AG20443 (cell line): ENCODE data around the gene XPO6.
"Not testable (repeated sequence)": the region's sequence is repeated elsewhere in the genome, so short reads cannot be mapped to it uniquely, and the experiment has no call there.

Source experiments
- DNase-seq: peaks from one replicate; pipeline ENCODE4 v3.0.0; 2012; ENCODE audit warnings: low spot score, mixed read lengths

XPO6 gene

DNA sequence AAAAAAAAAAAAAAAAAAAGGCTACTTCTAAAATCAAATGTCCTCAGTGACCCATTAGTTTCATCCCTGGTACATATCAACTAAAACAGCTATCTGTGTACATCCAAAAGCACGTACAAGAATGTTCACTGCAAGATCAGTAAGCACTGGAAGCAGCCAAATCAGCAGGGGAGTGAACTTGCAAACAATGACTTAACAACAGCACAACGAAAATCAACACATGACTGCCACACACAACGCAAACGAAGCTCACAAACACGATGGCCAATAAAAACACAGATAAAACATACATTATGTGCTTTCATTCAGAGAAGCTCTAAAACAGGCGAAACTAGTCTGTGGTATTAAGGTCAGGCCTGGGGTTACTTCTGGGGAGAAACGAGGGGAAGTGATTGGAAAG lies 60.6 kb downstream of the XPO6 start:
- DNase-seq, result no peak

DNA sequence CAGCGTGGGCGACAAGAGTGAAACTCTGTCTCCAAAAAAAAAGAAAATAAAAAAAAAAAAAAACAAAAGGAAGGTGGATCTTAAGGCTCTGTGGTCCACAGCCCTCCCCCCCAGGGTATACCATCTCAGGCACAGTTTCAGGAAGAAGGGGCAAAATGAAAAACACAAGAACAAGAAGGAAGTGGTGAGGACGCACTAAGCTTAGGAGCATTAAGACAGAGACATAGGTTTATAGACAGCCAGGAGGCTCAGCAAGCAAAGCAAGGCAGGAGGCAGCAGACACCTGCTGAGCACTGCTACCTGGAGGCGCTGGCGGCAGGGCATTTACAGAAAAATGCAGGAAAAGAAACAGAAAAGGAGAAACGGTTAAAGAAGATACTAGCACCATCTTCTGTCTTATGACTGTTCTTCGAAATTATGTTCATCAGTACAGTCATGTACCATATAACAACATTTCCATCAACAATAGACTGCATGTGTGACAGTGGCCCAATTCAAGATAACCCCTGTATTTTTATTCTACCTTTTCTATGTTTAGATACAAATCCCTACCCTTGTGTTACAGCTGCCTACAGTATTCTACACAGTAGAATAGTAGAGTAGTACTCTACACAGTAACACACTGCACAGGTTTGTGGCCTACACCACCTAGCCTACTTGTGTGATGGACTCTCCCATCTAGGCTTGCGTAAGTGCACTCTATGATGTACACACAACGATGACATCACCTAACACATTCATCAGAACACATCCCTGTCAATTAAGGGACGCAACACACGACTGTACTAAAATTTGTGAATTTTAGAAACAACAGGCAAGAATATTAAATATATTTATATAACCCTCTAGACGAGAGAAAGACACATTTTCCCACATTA lies 62.5 kb downstream of the XPO6 start:
- no peak for DNase-seq

DNA sequence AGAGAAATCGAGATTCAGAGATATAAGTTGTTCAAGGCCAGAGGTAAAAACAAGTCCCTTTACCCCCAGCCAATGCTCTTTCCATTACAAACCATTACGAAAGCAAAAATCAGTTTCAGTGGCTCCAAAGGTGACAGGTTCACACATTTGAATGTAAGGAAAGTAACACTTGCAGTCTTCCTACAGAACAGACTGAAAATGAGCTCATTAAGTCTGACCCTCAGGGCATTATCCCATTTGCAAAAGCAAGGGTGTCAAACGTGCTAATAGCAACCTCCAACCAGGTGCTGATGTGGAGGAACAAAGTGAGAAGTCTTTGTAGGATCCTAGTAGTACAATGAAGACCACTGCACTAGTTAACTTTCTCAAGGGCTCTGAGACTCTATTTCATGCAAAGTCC lies 65.2 kb downstream of the XPO6 start:
- no peak for DNase-seq

DNA sequence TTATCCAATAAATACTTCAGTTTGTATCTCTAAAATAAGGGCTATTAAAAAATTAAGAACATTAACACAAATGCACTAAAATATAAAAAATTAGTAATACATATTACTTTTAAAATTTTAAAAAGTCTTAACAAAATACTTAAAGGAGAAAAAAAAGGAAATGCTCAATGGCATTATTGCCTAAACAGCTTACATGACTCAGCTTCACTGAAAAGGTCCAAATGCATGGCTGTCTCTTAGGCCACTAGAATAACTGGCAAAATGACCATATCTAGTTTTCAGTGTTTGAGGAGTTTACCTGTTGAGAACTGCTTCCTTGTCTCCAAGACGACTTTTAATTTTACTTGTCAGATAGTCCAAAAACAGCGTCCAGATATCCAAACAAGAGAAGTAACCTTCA lies 66.0 kb downstream of the XPO6 start:
- no peak for DNase-seq

DNA sequence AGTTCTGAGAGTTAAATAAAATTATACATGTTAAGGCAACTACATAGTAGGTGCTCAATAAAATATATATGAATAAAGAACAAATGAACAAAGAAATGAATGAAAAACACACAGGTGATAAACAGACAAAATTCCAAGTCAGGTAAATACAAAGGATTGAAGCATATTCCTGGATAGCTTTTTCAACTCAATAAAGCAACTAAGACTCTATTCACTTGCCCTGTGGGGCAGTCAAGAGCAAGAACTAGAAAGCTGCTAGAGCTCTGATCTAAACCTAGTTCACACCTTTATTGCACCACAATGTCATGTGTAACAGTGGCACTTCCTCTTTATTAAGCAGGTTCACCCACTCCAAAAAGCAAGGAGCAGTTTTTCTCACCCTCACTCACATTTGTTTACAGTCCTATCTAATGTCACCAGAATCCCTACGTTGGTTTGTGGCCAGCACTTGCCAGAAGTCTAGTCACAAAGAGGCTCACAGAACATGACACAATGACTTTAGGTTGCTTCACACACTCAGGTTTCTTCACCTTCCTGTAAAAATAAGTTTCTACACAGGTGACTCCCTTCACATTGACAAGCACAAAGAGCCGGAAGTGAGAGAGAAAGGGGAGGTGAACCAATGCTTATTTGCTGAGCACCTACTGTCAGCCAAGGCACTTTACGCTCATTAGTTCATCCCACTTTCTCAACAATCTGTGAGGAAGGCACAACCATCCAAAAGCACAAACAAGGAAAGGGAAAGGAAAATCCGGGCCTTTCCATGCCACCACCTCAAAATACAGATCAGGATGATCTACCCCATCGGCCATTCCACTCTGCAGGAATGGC lies 70.8 kb downstream of the XPO6 start:
- no peak for DNase-seq

DNA sequence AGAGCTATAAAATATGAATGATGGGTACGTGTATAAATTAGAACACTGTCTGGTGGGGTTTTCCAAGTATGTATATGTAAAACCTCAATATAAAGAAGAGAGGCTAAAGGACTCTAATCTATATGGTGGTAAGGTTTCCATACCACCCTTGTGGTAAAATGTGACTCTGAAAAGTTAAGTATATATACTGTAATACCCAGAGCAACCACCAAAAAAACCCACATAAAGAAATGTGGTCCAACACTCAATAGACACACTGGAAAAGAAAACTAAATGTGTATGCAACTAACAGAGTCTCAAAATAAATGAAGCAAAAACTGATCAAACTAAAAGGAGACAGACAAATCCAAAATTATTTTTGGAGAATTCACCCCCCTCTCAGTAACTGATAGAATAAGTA lies 72.2 kb downstream of the XPO6 start:
- no peak for DNase-seq

DNA sequence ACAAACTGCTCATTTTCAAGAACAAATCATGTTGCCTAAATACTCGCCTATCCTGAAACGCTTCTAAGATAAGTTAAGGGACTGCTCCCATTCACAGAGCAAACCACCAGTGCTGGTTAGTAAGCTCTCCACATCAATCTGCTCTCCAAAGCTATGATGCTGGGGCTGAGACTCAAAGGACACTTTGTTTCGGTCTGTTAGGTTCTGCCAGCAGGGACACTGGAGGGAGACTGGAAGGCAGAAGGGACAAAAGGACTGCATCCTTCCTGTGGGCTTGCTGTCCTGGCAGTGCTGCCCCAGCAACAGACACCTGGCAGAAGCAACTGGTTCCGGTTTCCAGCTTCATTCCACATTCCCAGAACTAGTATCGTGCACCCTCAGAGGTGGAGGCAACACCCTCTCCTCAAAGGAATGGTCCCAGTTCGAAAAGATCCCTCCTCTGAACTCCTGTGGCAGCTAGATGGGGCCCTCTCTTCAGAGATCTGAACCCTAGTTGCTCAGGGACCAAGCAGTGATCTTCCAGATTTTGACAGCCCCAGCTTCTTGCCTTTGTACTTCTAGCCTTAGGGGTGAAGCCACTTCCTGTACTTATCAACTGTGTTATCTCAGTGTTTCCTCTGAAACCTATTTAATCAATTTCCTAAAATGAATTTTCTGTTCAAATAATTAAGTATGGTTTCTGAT lies 74.9 kb downstream of the XPO6 start:
- DNase-seq, result no peak

DNA sequence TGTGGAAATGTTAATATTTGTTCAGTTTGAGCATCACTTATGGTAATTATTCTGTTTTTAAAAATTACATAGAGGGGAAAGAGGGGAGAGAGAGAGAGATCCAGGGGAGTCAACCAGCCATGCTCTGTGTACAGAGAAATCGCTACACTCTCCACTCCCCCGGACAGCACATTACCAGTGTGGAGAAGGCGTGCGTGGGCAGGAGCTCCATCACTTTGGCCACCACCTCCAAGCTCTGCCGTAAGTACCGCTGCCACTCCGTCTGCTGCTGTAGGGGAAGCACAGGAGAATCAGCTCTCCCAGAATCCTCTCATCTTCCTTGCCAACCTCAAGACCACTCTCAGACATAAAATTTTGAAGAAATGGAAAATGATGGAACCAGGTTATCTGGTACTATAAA lies 78.1 kb downstream of the XPO6 start:
- no peak for DNase-seq

DNA sequence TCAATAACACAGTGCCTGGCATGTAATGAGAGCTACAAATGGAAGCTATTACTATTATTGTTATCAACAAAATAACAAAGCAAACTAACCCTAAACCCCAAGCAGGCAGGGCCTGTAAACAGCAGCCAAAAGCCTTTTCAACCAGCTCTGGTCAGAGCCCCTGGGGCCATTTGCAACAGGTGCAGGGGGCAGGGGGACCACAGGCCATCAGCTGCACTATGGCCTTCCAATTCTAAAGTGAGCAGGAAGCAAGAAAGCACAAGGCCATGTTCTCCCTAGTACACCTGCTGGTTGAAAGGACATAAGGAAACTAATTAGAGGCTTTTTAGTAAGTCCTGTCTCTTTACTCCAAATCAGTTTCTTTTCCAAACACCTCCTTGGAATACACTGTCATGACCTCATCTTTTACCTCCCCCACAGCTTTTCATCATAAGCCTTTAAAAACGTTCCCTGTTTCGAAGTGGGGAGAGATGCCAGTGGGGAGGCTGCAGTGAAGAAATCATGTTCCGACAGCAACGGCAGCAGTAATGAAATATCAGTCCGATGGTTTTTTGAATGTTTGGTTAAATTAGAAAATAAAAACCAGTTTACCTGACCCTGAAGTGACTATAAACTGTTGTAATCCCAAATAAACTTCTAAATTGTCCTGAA lies 79.9 kb downstream of the XPO6 start:
- DNase-seq, result no peak

DNA sequence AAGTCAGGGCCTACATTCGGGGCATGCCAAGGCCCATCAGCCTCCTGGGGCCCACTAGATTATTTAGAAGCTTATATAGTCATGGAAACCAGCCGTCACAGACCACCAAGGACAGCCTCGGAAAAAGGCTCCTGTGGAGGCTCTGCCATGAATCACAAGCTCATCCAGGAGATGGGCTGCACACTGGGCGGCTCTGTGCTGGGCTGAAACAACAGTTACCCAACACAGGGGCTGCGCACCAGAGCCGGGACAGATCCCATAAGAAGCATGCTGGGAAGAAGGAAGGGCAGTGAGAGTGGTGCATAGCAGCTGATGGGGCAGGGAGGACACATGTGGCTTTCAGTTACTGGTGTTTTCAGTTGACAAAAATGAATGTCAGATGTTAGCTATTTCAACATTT lies 80.6 kb downstream of the XPO6 start:
- DNase-seq, result peak; percentile 63

DNA sequence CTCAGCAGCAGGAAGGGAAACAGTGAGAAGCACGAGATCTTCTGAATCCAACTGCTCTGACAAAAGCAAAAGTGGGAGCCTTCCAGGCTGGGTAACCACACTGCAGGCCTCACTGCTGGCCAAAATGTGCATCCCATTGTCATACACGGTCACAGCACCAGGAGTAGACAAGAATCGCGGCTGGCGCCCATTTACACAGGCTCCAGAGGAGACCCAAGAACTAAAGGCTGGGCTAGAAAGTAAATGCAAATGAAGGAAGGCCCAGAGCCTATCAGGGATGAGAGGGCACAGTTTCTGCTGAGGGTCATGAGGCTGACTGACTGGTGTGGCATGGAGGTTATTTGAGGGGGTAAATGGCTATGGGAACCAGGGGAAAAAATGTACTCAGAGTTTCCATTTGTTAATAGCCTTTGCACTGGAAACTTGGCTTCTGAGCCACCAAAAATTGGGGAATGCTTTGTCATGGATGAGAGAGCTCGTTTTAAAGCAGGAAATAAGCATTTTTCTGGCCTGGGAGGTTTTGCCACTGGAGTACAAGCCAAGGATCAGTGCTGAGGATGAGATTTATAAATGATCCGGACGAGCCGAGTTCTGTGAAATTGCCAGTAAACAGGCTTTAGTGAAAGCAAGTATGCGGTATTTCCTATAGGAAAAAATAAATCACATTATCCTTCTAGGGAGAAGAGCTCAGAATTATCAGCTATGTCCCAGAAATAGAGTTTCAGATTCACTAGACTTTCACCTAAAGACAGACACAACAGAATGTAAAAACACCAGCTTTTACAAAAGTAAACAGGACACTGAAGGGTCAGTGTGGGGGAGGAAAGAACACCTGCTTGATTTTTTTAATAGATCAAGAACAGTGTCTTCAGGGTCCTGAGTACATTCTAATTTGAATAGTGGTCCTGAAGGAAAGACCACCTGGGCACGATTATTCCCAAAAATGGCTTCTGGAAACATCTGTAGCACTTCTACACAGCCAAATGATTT lies 81.4 kb downstream of the XPO6 start:
- peak; percentile 62 for DNase-seq

DNA sequence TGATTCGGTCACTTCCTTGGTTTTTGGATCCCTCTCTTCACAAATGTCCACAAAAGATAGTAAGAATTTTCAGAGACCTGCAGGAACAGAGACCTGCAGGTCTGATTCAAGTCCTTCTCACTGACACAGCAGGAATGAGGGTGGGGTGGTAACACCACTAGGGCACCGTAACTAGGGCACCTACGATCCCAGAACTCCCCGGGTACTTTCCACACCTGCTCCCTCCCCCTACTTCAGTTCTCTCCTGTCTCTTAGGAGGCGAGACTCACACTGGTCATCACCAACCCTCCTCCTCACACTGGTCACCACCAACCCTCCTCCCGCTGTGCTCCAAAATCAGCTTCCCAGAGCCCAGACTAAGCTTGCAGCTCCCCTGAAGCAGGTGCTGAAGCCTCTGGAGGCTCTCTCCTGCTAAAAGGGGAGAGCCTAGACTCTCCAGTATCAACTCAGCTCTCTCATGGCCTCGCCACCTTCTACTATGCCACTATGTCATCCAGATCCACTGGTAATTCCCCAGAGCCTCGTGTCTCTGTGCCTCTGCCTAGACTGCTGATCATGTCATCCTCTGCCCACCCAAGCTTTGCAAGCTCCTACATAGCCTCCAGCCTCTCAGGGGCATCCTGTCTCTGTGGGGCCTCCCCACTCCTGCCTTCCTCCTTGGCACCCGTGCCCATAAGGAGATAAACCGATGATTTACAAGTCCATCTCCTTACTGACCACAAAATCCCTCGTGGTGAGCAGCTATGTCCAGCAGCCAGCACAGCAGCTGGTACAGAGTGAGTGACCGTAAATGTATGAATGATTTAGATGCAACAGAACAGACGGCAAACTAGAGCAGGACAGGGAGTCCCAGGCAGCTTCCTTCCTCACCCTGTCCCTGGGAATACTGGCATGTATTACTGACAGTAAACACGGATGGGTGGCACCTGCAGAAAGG lies 84.8 kb downstream of the XPO6 start:
- no peak for DNase-seq

DNA sequence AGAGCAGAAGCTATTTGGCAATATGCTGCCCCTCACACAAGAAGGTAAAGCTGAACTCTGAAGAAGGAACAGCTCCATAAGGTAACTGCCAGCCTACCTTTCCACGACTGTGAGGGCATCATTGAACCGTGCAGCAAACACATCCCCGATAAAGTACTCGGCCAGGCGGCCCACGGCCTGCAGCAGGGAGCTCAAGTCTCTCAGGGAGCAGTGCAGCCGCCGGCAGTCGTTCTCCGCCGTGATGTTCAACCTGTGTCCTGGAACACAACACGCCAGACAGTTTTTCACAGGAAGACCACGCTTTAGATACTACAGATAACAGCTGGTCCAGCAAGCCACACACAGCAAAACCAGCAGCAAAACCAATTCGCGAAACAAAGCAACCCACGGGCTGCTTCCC lies 86.2 kb downstream of the XPO6 start:
- no peak for DNase-seq

DNA sequence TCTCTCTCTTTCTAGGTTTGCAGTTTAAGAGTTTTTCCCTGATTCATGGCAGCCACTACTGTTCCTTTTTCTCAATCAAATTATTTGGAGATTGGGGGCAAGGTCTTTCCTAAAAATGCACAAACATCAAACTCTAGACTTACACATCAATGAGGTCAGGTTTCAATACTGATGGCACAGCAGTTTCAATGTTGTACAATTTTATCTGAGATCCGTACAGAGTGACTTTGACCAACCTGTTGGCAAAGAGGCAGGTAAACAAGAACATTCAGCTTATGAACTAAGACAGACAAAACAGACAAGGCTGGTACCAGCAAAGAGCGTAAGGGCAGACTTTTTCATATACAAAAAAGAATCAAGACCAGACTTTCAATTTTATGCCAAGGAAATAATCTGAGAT lies 90.2 kb downstream of the XPO6 start:
- no peak for DNase-seq

DNA sequence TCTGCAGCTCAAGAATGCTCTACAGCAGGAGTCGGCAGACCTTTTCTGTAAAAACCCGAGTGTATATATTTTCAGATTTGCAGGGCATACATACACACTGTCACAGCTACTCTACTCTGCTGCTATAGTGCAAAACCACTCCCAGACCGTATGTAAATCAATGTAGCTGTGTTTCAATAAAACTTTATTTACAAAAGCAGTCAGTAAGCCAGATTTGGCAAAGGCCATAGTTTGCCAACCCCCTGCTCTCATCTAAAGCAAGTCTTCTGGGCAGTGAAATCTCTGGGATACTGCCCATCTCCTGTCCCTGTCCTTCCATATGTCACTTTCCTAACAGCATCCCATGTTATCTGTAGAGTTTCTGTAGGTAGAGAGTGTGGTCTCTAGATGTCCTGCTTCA lies 91.0 kb downstream of the XPO6 start:
- DNase-seq, result no peak

DNA sequence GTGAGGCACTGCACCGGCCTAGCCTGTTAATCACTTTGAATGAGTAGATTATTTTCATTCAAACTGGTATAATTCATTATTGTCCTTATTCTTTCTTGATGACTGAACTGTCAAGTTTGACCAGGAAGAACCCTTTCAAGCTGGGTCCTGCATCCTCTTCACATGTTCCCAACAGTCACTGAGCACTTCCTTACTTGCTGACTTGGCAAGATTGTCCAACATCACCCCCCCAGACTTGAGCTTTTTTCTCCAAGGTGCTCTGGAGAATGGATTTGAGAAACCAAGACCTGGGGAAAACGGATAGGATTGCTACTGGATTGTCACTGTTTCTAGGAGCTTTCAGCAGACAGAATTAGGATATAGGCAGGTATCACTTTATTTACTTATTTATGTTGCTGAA lies 93.1 kb downstream of the XPO6 start:
- DNase-seq, result no peak

DNA sequence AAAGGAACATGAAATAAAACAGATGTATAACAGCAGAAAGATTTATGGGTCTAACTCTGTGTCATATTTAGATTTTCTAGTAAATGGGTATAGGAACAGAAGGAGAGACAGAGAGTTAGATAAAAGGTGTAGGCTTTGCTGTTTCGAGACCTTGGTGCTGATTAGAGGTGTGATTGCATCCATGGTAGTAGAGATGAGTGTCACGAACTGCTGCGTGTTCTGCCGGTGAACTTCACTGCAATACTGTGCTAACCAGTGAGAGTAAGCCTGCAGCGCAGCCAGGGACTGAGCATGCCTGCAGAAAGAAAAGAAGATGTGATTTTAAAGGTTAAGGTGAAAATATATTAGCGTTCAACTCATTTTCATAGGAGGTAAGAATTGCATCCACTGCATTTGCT lies 94.6 kb downstream of the XPO6 start:
- DNase-seq, result no peak

DNA sequence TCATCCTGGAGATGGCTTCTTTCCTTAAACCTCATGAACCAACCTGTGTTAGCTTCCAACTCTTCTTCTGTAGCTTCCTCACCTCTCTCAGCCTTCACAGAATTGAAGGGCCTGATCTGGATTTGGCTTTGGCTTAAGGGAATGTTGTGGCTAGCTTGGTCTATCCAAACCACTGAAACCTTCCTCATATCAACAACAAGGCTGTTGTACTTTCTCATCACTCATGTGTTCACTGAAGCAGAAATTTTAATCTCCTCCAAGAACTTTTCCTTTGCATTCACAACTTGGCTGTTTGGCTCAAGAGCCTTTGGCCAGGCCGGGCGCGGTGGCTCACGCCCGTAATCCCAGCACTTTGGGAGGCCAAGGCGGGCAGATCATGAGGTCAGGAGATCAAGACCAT lies 95.9 kb downstream of the XPO6 start:
- not testable (repeated sequence) for DNase-seq

DNA sequence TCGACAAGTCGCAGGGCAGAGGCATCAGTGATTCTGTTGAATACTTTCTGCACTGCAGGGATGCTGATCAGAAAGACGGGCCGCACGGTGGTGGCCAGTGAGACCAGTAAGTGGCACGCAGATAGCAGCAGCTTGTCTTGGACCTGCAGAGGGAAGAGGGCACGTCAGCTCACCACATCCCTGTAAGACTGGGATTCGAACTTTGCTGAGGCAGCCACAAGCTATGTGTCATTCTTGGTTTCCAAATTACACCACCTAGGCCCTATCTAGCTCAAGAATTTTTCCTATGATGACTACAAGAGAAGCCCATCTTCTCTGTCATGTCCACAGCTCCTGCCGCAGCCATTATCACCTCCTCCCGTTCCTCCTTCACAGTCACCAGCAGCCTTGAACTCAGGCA lies 98.9 kb downstream of the XPO6 start:
- DNase-seq, result no peak

DNA sequence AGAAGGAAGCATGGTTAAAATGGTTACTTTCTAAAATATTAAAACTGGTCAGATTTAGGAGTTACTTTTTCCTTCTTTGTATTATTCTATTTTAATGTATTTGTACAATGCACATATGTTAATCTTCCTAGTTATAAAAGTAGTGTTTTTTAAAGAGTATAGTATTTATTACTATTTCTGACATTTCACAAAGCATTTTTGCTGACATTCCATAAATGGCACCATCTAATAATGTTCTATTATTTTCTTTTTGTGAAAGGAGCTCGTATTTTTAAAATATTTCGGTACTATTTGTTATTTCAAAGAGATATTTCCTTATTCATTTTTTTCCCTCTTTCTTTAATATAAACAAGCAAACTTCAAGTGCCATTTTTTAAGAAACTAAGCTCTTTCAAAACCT lies 100.8 kb downstream of the XPO6 start:
- no peak for DNase-seq
